Measurements from ENCODE around the gene LHPP.

- TF ChIP-seq POLR2A (IDR thresholded peaks at IDR 0.05): no peak
- no peak for TF ChIP-seq CTCF (IDR thresholded peaks at IDR 0.05)
These were observed 55.2 kb downstream of the LHPP start for GRCh38 chr10:124516746-124517397.
